Small intestine (tissue), 7 donors: ENCODE data around the gene PXDN. TPM values are rescaled to one million over a fixed set of nuclear protein-coding genes. Genes with fewer than 3 reads are reported as not detected.
"Not testable (repeated sequence)": the region's sequence is repeated elsewhere in the genome, so short reads cannot be mapped to it uniquely, and the experiment has no call there.

Experiments used
- DNase-seq, 2 donors: peaks; one replicate each; pipeline versions ENCODE4 v3.0.0 to v3.0.0-alpha.2; 2013
- FAIRE-seq: peaks from 2 replicates; lab custom pipeline; 2012; peaks lifted over from hg19 to GRCh38; lab: Jason Lieb, UNC
- H3K27ac ChIP-seq, 3 donors: one replicate each; pipeline ENCODE4 v1.5.1; 2013; ENCODE audit warnings: low read length in 2 of 3, mild to moderate bottlenecking in 2 of 3, control low read depth in 1 of 3, inconsistent platforms in 1 of 3, low read depth in 1 of 3, moderate library complexity in 1 of 3
- H3K27me3 ChIP-seq, 3 donors: one replicate each; pipeline ENCODE4 v1.6.1; 2013; ENCODE audit warnings: low read length in 3 of 3, inconsistent platforms in 1 of 3; ENCODE audit not compliant: control insufficient read depth in 3 of 3, insufficient read depth in 3 of 3
- H3K36me3 ChIP-seq, 3 donors: one replicate each; pipeline ENCODE4 v1.6.1; 2013; ENCODE audit warnings: low read length in 3 of 3, inconsistent platforms in 1 of 3, low read depth in 1 of 3, mild to moderate bottlenecking in 1 of 3, moderate library complexity in 1 of 3; ENCODE audit not compliant: control insufficient read depth in 3 of 3, insufficient read depth in 2 of 3
- H3K4me1 ChIP-seq, 3 donors: one replicate each; pipeline ENCODE4 v1.6.1; 2013; ENCODE audit warnings: low read length in 2 of 3, inconsistent platforms in 1 of 3, low read depth in 1 of 3, mild to moderate bottlenecking in 1 of 3, moderate library complexity in 1 of 3; ENCODE audit not compliant: control insufficient read depth in 3 of 3, insufficient read depth in 2 of 3
- H3K4me3 ChIP-seq, 3 donors: one replicate each; pipeline ENCODE4 v1.5.1; 2013; ENCODE audit warnings: low read length in 3 of 3, control low read depth in 1 of 3, inconsistent platforms in 1 of 3, low read depth in 1 of 3, mild to moderate bottlenecking in 1 of 3, moderate library complexity in 1 of 3
- H3K9me3 ChIP-seq, 2 donors: one replicate each; pipeline ENCODE4 v1.6.1; 2013; ENCODE audit warnings: low read depth in 1 of 2, low read length in 1 of 2; ENCODE audit not compliant: control insufficient read depth in 2 of 2, insufficient read depth in 1 of 2
- WGBS, 3 donors: extraction: QIAGEN DNeasy Blood & Tissue Kit; methylation state at CpG; one replicate each; pipeline ENCODE4 v1.1.7; 2013; 5-methylcytosine and 5-hydroxymethylcytosine counted together
- polyA plus RNA-seq, 4 donors: library from polyadenylated mRNA; stranded (reverse) in 3 of 4; unstranded in 1 of 4; fragments of 200-250 nt in 3 of 4; fragments of 120-200 nt in 1 of 4; gene quantifications; one replicate each; pipeline versions ENCODE4 v1.2.1 to v1.2.3, GENCODE V29; 2013
- donor health status: healthy with polysubstance abuse.
- donor health status: control.
- donor health status: control.
- donor health status: Bipolar disorder and iron deficiency.
- donor health status: healthy.

The PXDN gene
- polyA plus RNA-seq, 4 donors = 0.81 to 38.9 (median 6.6) TPM

DNA sequence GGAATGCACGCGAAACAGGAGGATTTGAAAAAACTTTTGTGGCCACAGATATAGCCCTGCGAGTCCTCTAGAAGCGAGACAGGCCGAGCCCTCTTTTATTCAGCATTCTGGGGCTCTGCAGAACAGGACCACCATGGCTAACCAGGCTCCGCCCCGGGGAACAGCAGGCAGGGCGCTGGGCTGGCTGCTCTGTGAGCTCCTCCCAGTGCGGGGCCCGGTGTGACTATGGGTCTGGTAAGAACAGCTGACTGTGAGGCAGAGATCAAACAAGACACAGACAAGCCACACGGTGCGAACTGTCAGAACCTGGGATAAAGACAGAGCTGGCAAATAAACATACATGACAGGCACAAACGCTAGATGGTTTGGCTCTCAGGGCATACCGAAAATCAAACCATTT is 15.5 kb downstream of the PXDN start:
- WGBS, 3 donors = 50 to 61% (median 54%) methylated on average over 14 of the region's 14 CpGs
- Histone ChIP-seq H3K4me1 (peaks cover 0 to 14% (median 0%) of the 10 kb centered on the region in 3 donors), H3K27ac (peak overlapping the region in 1 of 3 donors; percentile 53), H3K27me3 (no peaks in the 10 kb centered on the region), H3K4me3 (no peak overlapping the region), H3K9me3 (no peaks in the 10 kb centered on the region), H3K36me3 (no peaks in the 10 kb centered on the region)
- DNase-seq = no peak
- no peak for FAIRE-seq

DNA sequence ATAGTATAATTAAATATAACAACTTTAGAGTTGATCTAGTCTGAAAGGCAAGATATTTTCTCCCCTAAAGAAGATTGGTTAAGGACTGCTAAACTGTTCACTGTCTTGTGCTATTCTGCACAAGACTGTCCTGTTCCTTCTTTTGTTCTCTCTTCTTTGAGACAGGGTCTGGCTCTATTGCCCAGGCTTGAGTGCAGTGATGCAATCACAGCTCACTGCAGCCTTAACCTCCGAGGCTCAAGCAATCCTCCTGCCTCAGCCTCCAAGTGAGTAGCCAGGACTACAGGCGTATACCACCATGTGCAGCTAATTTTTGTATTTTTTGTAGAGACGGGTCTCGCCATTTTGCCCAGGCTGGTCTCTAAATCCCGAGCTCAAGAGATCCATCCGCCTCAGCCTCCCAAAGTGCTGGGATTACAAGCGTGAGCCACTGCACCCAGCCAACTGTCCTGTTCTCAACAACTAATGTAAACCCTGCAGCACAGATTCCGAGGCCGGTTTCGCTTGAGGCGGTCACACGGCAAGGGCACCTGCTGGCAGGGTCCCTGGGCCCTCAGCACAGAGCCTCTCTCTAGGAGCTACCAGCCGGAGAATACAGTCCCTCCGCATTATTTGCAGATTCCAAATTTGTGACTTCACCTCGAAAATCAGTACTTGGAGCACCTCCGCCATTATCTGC is 16.4 kb downstream of the PXDN start:
- DNase-seq = no peak
- WGBS, 3 donors = 88 to 91% (median 91%) methylated on average over 16 of the region's 16 CpGs

DNA sequence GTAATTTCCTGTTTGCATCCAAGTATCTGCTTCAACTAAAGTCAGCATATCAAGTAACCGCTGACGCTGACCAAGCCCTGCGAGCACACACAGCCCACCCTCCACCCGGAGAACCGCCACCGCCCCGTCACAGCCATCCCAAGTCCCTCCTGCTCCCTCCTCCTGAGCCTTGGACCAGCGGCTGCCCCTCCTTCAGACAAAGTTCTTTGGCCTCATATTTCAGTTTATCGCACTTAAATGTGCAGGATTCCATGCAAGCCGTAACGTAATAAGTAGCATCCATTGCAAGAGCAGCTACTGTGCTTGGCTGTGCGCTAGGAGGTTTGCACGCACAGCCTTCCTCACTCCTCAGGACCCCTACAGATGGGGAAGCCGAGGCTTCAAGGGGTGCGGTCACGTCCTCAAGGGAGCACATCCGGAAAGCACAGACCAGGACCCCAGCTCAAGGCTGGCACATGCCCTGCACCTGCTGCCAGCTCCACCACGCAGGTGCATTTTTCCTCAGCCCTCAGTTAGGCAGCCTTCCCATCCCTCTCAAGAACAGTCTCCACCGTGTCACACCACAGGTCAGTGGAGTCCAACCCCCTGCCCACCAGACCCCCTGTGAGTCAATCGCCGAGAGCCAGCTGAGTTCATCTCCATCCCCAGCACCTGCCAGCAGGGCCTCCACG is 17.1 kb downstream of the PXDN start:
- H3K36me3 ChIP-seq = no peaks in the 10 kb centered on the region
- DNase-seq (no peak), FAIRE-seq (no peak)
- 58 to 76% (median 75%) methylated on average over 22 of the region's 22 CpGs for WGBS, 3 donors
- no peaks in the 10 kb centered on the region for H3K9me3 ChIP-seq
- H3K4me1 ChIP-seq = peaks cover 0 to 12% (median 0%) of the 10 kb centered on the region in 3 donors
- peak overlapping the region in 2 of 3 donors; percentile 28 to 38 for H3K27ac ChIP-seq
- H3K27me3 ChIP-seq = no peaks in the 10 kb centered on the region
- H3K4me3 ChIP-seq = no peak overlapping the region

More for the DNA sequence above, 16.4 kb downstream of the PXDN start:
- Histone ChIP-seq H3K27ac (no peak overlapping the region), H3K4me1 (peaks cover 0 to 14% (median 0%) of the 10 kb centered on the region in 3 donors), H3K36me3 (no peaks in the 10 kb centered on the region), H3K9me3 (no peaks in the 10 kb centered on the region), H3K4me3 (no peak overlapping the region), H3K27me3 (no peaks in the 10 kb centered on the region)
- no peak for FAIRE-seq

DNA sequence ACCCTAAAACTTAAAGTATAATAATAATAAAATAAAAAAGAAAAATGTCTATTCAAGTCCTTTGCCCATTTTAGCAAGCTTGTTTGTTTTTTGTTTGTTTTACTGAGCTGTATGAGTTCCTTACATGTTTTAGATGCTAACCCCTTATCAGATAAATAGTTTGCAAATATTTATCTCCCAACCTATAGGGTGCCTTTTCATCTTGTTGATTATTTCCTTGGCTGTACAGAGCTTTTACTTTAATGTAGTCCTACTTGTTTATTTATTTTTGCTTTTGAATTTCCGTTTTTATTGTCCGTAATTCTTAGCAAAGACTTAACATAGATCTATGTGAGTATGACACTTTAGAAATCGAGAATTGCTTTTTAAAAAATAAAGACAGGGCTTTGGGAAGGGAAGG is 17.8 kb downstream of the PXDN start:
- Histone ChIP-seq H3K4me1 (peaks cover 0 to 9% (median 0%) of the 10 kb centered on the region in 3 donors), H3K4me3 (no peak overlapping the region), H3K27ac (peak overlapping the region in 1 of 3 donors; percentile 38), H3K36me3 (no peaks in the 10 kb centered on the region), H3K27me3 (no peaks in the 10 kb centered on the region), H3K9me3 (no peaks in the 10 kb centered on the region)
- no peak for FAIRE-seq
- no peak for DNase-seq
- WGBS, 3 donors = 59 to 74% (median 68%) methylated on average over 3 of the region's 3 CpGs

DNA sequence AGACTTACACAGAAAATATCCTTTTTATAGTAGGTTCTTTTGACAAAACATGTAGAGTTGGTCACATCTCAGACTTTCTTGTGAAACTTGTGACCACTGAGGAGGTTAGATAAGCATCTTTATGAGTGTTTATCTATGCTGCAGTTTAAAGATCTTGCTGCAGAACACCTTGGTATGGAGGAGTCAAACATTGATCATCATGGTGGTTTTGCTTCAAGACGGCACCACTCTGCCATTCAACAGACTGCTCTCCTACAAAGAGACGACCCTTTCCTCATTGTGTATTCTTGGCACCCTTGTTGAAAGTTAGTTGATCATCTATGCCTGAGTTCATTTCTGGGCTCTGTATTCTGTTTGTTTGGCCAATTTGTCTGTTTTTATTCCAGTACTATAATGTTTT is 20.0 kb downstream of the PXDN start:
- H3K27ac ChIP-seq, H3K27me3 ChIP-seq, FAIRE-seq, H3K36me3 ChIP-seq, DNase-seq, H3K4me3 ChIP-seq, H3K9me3 ChIP-seq: not testable (repeated sequence)
- peaks cover 0 to 11% (median 2%) of the 10 kb centered on the region in 3 donors for H3K4me1 ChIP-seq
- WGBS, 3 donors = 43 to 67% (median 57%) methylated on average over 2 of the region's 2 CpGs

DNA sequence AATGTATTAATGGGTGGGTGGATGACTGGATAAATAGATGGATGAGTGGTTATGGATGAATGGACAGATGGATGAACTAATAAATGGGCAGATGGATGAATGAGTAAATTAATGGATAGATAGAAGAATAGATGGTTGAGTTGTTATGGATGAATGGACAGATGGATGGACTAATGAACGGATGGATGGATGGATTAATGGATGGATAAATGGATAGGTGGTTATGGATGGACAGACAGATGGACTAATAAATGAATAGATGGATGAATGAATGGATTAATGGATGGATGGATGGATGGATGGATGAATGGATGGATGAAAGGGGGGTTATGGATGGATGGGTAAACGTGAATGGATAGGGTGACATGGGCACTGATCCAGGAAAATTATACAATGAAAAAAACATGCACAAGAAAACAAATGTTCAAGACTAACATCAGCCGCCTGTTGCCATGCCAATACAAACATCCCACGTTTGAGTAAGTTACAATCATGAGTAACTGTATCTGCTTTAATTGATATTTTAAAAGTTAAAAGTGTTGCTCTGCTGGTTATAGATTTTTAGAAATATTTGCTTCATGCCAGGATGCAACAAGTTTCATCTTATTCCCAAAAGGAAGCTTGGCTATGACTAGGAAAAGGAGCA is 20.8 kb downstream of the PXDN start:
- Histone ChIP-seq H3K36me3 (no peaks in the 10 kb centered on the region), H3K4me3 (no peak overlapping the region), H3K27me3 (no peaks in the 10 kb centered on the region), H3K4me1 (peaks cover 0 to 7% (median 2%) of the 10 kb centered on the region in 3 donors), H3K9me3 (no peaks in the 10 kb centered on the region), H3K27ac (no peak overlapping the region)
- FAIRE-seq (no peak), DNase-seq (no peak)
- 55 to 63% (median 55%) methylated on average over 4 of the region's 4 CpGs for WGBS, 3 donors

DNA sequence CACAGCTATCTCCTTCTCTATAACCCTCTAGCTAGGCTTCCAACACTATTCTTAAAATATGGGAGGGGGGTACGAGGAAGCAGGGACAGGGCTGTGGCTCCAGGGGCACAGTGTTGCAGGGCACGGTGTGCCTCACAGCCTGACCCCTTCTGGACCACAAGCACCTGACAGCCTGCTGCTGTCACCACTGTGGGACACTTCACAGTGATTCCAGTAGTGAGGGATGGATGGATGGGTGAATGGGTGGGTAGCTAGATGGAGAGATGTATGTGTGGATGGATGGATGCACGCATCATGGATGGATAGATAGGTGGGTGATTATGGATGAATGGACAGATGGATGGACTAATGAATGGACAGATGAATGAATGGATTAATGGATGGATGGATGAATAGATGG is 21.6 kb downstream of the PXDN start:
- FAIRE-seq = no peak
- H3K4me1 ChIP-seq = peaks cover 0 to 7% (median 2%) of the 10 kb centered on the region in 3 donors
- WGBS, 3 donors = 77 to 85% (median 79%) methylated on average over 3 of the region's 3 CpGs
- H3K4me3 ChIP-seq = no peak overlapping the region
- DNase-seq = no peak
- no peaks in the 10 kb centered on the region for H3K9me3 ChIP-seq
- no peaks in the 10 kb centered on the region for H3K36me3 ChIP-seq
- H3K27me3 ChIP-seq = no peaks in the 10 kb centered on the region
- peak overlapping the region in 1 of 3 donors; percentile 93 for H3K27ac ChIP-seq
